Activated CD8-positive, alpha-beta memory T cell treated with anti-CD3 and anti-CD28 coated beads, Interleukin-2, amount 50 U/mL, for 4 hours (primary cell): ENCODE measurements around the gene AKR1C1.
"Not testable (repeated sequence)": the region's sequence is repeated elsewhere in the genome, so short reads cannot be mapped to it uniquely, and the experiment has no call there.

Experiments
- DNase-seq: peaks from one replicate; pipeline ENCODE4 v3.0.0-alpha.2; 2020

Gene AKR1C1

GRCh38 chr10:4984223-4984622 lies 21.0 kb downstream of the AKR1C1 start:
- no peak for DNase-seq

DNA sequence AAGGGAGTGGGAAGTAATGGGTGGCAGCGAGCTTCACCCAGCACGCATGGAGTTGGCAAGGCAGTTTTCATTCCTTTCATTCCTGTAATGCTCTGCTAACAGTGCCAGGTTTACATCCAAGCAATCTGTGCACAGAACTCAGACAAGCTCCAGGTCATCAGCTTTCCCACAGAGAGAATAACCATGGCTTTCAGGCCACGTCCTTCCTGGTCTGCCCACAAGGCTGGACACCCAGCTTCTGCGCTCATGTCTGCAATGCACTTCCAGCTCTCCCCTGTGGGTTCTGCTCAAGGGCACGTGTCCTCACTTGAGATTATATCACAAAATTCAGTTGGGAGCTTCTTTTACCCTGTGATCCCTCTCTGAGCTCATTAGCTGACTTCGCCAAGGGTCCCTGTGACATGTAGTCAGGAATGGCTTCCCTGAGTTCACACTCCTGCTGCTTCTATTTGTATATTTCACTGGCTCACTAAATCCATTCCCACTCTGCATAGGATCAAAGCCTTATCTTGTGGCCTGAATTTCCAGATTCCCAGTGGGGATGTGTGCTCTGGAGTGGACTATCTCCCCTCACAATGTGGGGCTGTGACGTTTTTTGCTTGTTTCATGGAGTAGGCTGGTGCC lies 21.9 kb downstream of the AKR1C1 start:
- DNase-seq = no peak

GRCh38 chr10:4988000-4988641 lies 24.9 kb downstream of the AKR1C1 start:
- not testable (repeated sequence) for DNase-seq

- no peak for DNase-seq
Measured at GRCh38 chr10:4990217-4990616, 27.0 kb downstream of the AKR1C1 start.

DNA sequence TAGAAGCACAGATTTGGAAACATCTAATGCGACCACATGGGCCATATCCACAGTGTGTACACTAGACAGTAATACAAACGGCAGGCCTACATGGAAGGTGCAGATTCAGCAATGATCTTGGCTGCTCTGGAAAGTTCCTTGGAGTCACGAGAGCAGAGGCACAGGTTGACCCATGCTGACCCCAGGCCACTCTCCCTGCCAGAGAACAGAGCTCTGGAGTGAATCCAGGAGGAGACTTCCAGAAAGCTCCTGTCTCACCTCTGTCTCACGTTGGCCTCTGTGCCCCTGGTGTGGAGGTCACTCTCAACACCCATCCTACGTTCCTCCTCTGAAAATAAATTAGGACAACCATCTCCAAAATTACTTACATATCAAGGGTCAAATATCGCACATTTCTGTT lies 28.2 kb downstream of the AKR1C1 start:
- DNase-seq = not testable (repeated sequence)

- DNase-seq = not testable (repeated sequence)
Measured at GRCh38 chr10:4992564-4992963, 29.3 kb downstream of the AKR1C1 start.

GRCh38 chr10:4994260-4994659 lies 31.0 kb downstream of the AKR1C1 start:
- DNase-seq = not testable (repeated sequence)

- DNase-seq = no peak
Measured at GRCh38 chr10:4998671-4999070, 35.5 kb downstream of the AKR1C1 start.

GRCh38 chr10:5002013-5002727 lies 39.0 kb downstream of the AKR1C1 start:
- DNase-seq = no peak

GRCh38 chr10:5003127-5004029 lies 40.2 kb downstream of the AKR1C1 start, which contains the start of gene AKR1C2:
Gene AKR1C2, minus strand, starts transcription at chr10:5003857. Its CDS starts 22 bp downstream, at chr10:5003835.
- DNase-seq = not testable (repeated sequence)

DNA sequence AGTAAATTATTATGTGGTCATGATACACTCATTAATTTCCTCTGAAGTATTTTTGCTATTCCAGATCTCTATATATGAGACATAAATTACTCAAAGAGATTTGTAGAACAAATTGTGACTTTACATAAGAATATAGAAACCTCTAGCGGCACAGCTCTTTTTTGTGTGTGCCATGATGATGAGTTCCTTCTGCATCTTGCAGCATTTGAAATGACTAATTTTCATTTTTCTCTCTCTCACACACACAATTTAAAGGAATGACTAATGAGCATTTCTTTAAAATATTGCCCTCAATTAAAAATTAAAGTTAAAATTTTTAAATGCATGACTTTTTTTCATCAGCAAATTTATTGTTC lies 40.8 kb downstream of the AKR1C1 start:
- DNase-seq = not testable (repeated sequence)

DNA sequence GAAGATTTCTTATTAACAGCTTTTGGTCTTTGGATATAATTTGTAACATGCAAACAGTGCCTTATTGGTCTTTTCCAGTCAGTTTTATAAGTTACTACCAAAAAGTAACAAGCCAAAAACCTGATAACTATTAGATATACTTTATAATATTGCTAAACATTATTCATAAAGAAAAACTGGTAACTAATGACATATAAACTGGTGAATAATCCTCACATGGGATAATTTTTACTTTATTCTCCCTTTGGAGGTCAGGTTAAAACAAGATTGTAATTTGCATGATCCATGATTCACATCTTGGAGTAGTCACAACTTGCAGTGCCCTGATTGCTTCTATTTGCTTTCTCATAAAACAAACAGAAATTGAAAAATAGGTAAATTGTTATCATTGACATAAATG lies 41.3 kb downstream of the AKR1C1 start:
- not testable (repeated sequence) for DNase-seq

GRCh38 chr10:5008857-5009548 lies 45.8 kb downstream of the AKR1C1 start:
- not testable (repeated sequence) for DNase-seq

GRCh38 chr10:5010043-5010442 lies 46.8 kb downstream of the AKR1C1 start:
- not testable (repeated sequence) for DNase-seq

GRCh38 chr10:5011392-5011791 lies 48.2 kb downstream of the AKR1C1 start:
- DNase-seq = not testable (repeated sequence)

DNA sequence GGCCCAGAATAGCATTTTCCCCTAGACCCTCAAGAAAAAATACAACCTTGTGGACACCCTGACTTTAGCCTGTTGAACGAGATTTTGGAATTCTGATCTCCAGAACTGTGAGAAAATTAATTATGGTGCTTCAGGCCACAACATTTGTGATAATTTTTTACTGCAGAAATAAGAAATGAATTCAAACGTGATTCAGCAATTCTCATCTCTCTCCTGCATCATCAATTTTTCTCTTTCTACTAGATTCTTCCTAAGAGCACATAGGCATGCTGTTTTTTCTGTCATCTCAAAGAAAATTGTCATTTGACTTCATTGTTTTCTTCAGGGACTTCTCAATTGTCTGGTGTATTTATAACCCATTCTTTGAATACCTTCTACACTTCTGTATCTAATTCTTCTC lies 49.4 kb downstream of the AKR1C1 start:
- DNase-seq = no peak

- no peak for DNase-seq
Measured at GRCh38 chr10:5013385-5013784, 50.2 kb downstream of the AKR1C1 start.

DNA sequence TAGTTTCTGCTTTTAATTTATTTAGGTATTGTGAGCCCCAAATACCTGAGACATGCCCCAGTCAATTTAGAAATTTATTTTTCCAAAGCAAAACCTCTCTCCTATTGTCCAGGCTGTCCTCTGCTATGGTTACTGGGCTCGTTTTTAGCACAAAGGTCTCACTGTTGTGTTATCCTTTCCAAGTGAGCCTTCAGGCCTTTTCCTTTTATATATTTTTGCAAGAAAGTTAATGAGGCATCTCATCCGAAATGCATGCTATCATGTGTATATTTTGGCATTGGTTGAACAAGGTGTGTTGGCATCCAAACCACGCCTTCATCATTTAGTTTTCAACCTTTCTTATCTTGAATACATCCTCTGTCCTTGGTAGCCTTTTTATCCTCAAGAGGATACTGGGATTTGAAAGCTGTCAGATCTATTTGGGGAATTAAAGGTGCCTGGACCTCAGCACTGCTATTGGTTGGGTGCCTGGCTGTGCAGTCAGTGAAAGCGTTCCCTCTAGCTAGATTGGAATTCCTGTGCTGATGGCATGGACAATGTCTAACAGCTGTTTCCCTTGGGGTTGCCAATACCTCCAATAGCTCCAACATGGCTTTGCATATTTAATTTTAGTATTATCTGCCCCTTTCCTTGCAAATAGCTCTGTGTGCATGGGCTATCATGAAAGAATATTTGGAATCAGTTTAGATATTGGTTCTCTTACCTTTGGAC lies 51.1 kb downstream of the AKR1C1 start:
- DNase-seq = not testable (repeated sequence)

DNA sequence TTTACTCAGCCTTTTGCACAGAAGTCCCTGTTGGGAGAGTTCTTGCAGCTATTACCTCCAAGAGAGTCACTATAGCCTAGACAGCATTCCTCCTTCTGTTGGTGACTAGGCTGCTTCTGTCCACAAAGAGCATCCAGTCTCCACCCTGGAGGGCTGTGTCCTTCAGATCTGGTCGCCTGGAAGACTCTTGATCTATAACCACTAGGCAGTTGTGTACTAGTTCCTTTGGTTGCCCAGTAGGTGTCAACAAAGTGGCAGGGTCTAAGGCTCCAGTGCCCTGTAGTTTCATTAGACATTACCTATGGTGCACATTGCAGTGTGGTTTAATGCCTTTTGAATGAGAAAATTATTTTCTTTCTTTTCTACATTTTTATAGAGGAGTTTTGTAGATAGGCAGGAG lies 51.7 kb downstream of the AKR1C1 start:
- DNase-seq = no peak

- no peak for DNase-seq
Measured at GRCh38 chr10:5018134-5018533, 54.9 kb downstream of the AKR1C1 start.

- DNase-seq = not testable (repeated sequence)
Measured at GRCh38 chr10:5018671-5019277, 55.6 kb downstream of the AKR1C1 start.
